ENCODE results near the gene KRTAP5-9. TPM values are rescaled to one million over a fixed set of nuclear protein-coding genes. Genes with fewer than 3 reads are reported as not detected.
"Not testable (repeated sequence)": the region's sequence is repeated elsewhere in the genome, so short reads cannot be mapped to it uniquely, and the experiment has no call there.

KRTAP5-9 gene
- total and polyA plus RNA-seq, 10 of the 15 experiments (the other 5 are each of a cell fraction or from before 2014, with no cell fraction given), result 0.06 to 0.38 (median 0.19) TPM; not detected in 4

DNA sequence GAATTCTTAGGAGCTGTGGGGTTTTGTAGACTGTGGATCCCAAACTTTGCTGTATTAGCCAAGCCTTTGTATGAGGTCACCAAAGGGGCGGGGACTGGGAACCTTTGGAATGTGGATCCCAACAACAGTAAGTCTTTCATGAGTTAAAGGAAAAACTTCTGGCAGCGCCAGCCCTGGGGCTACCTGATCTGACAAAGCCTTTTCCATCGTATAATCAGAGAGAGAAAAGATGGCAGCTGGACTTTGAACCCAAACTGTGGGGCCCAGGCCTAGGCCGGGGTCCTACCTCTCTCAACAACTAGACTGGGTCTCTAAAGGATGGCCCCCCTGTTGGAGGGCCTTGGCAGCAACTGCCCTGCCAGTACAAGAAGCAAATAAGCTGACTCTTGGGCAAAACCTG, 40.1 kb downstream of the KRTAP5-9 start:
- H3K36me3 ChIP-seq (ENCODE audit: control insufficient read depth in 2 of 2, insufficient read depth in 2 of 2, low read length in 1 of 2); H3K9ac ChIP-seq (ENCODE audit: control insufficient read depth, insufficient read depth, low read length); H3K79me2 ChIP-seq (ENCODE audit: control insufficient read depth, insufficient read depth, low read length); H3K9me3 ChIP-seq (replicated peaks; ENCODE audit: control insufficient read depth, insufficient read depth, low read length); SMC1A ChIA-PET (ENCODE audit: uncharacterized antibody, unreplicated experiment); H3K27ac ChIP-seq (ENCODE audit: control insufficient read depth, insufficient read depth); intact Hi-C loops (cut with micrococcal nuclease; ENCODE audit: unreplicated experiment); H3K27me3 ChIP-seq (replicated peaks in 1 of 2; ENCODE audit: control insufficient read depth in 2 of 2, insufficient read depth in 2 of 2, low read length in 1 of 2); RAD21 ChIA-PET (ENCODE audit: unreplicated experiment); H3K4me2 ChIP-seq (ENCODE audit: control insufficient read depth, insufficient read depth); H4K20me1 ChIP-seq (ENCODE audit: control insufficient read depth, insufficient read depth); in situ Hi-C loops (cut with MboI); ATAC-seq; DNase-seq (ENCODE audit: low read depth, low spot score); H3K4me3 ChIP-seq; H3K4me1 ChIP-seq (ENCODE audit: control insufficient read depth, insufficient read depth, low read length); FAIRE-seq; CTCF ChIA-PET; BruUV-seq (replicated peaks); H2AFZ ChIP-seq (ENCODE audit: control insufficient read depth, low read depth, low read length); POLR2A ChIA-PET: not testable (repeated sequence)
- WGBS (ENCODE audit: insufficient coverage, insufficient replicate concordance, low lambda C conversion rate, missing lambda C conversion rate), result 40% methylated on average over 4 of the region's 4 CpGs

- intact Hi-C loops (cut with micrococcal nuclease; ENCODE audit: unreplicated experiment); in situ Hi-C loops (cut with MboI): not testable (repeated sequence)
Measured at GRCh38 chr11:71588822-71589545, 40.8 kb downstream of the KRTAP5-9 start.

GRCh38 chr11:71589546-71589920, 41.3 kb downstream of the KRTAP5-9 start:
- RAD21 ChIA-PET (ENCODE audit: unreplicated experiment); H4K20me1 ChIP-seq (ENCODE audit: control insufficient read depth, insufficient read depth); DNase-seq (ENCODE audit: low read depth, low spot score); H2AFZ ChIP-seq (ENCODE audit: control insufficient read depth, low read depth, low read length); FAIRE-seq; ATAC-seq; H3K79me2 ChIP-seq (ENCODE audit: control insufficient read depth, insufficient read depth, low read length); H3K4me3 ChIP-seq; H3K4me1 ChIP-seq (ENCODE audit: control insufficient read depth, insufficient read depth, low read length); POLR2A ChIA-PET; intact Hi-C loops (cut with micrococcal nuclease; ENCODE audit: unreplicated experiment); BruUV-seq (replicated peaks); H3K36me3 ChIP-seq (ENCODE audit: control insufficient read depth in 2 of 2, insufficient read depth in 2 of 2, low read length in 1 of 2); H3K9ac ChIP-seq (ENCODE audit: control insufficient read depth, insufficient read depth, low read length); H3K4me2 ChIP-seq (ENCODE audit: control insufficient read depth, insufficient read depth); H3K27ac ChIP-seq (ENCODE audit: control insufficient read depth, insufficient read depth); H3K9me3 ChIP-seq (replicated peaks; ENCODE audit: control insufficient read depth, insufficient read depth, low read length); in situ Hi-C loops (cut with MboI); H3K27me3 ChIP-seq (replicated peaks in 1 of 2; ENCODE audit: control insufficient read depth in 2 of 2, insufficient read depth in 2 of 2, low read length in 1 of 2): not testable (repeated sequence)
- 28% methylated on average over 8 of the region's 8 CpGs for WGBS (ENCODE audit: insufficient coverage, insufficient replicate concordance, low lambda C conversion rate, missing lambda C conversion rate)
- ChIA-PET CTCF (interaction anchor here (0.6 to 1.5 kb wide), 4 partner anchors 14 to 171 kb away, joined by 3 to 4 read pairs (median 3); no protein-coding TSS in a partner anchor), SMC1A (ENCODE audit: uncharacterized antibody, unreplicated experiment) (interaction anchor here (1.2 kb wide), 1 partner anchor 163 kb away, joined by 5 read pairs; no protein-coding TSS in a partner anchor)

More at GRCh38 chr11:71588822-71589545, 40.8 kb downstream of the KRTAP5-9 start:
- H3K4me1 ChIP-seq (ENCODE audit: control insufficient read depth, insufficient read depth, low read length); DNase-seq (ENCODE audit: low read depth, low spot score); POLR2A ChIA-PET; H3K9me3 ChIP-seq (replicated peaks; ENCODE audit: control insufficient read depth, insufficient read depth, low read length); FAIRE-seq; H3K27me3 ChIP-seq (replicated peaks in 1 of 2; ENCODE audit: control insufficient read depth in 2 of 2, insufficient read depth in 2 of 2, low read length in 1 of 2); H3K9ac ChIP-seq (ENCODE audit: control insufficient read depth, insufficient read depth, low read length); RAD21 ChIA-PET (ENCODE audit: unreplicated experiment); ATAC-seq; H4K20me1 ChIP-seq (ENCODE audit: control insufficient read depth, insufficient read depth); H3K79me2 ChIP-seq (ENCODE audit: control insufficient read depth, insufficient read depth, low read length); H2AFZ ChIP-seq (ENCODE audit: control insufficient read depth, low read depth, low read length); H3K4me3 ChIP-seq; H3K4me2 ChIP-seq (ENCODE audit: control insufficient read depth, insufficient read depth); H3K36me3 ChIP-seq (ENCODE audit: control insufficient read depth in 2 of 2, insufficient read depth in 2 of 2, low read length in 1 of 2); BruUV-seq (replicated peaks); H3K27ac ChIP-seq (ENCODE audit: control insufficient read depth, insufficient read depth): not testable (repeated sequence)
- TF ChIP-seq JUNB (IDR thresholded peaks at IDR 0.05) (0 out of 2 replicates have a peak, but pooled peaks have one; percentile 8), SMC3 (IDR thresholded peaks at IDR 0.05; ENCODE audit: borderline replicate concordance, low read length) (peak; percentile 18; the same call in 1 of the 2 replicates), CTCF (IDR thresholded peaks at IDR 0.05 in 2 of 3, conservative IDR thresholded peaks at IDR 0.05 in 1 of 3; ENCODE audit: control insufficient read depth in 2 of 3, extremely low read depth in 1 of 3, insufficient read depth in 1 of 3, low read depth in 3 of 3, low read length in 3 of 3) (peak; percentile 42 to 53 (median 43); a peak in 4 of 6 replicates), RAD21 (IDR thresholded peaks at IDR 0.05; ENCODE audit: insufficient read depth, low read depth, low read length) (peak; percentile 43; the same call in 1 of the 2 replicates)
- whole genome bisulfite sequencing (ENCODE audit: insufficient coverage, insufficient replicate concordance, low lambda C conversion rate, missing lambda C conversion rate), result 32% methylated on average over 11 of the region's 11 CpGs
- ChIA-PET CTCF (interaction anchor here (0.6 to 1.5 kb wide), 4 partner anchors 13 to 170 kb away, joined by 3 to 4 read pairs (median 3); no protein-coding TSS in a partner anchor), SMC1A (ENCODE audit: uncharacterized antibody, unreplicated experiment) (interaction anchor here (1.2 kb wide), 1 partner anchor 163 kb away, joined by 5 read pairs; no protein-coding TSS in a partner anchor)

All from GM12878 (cell line).